Neural cell (in vitro differentiated cells): Measurements from ENCODE around the gene GRK7.

Source experiments
- CTCF ChIP-seq: fragments of 450-650 bp; IDR thresholded peaks from 2 replicates; pipeline ENCODE4 v1.5.1; 2014; ENCODE audit warnings: antibody characterized with exemption, mild to moderate bottlenecking, moderate library complexity; ENCODE audit not compliant: poor library complexity, severe bottlenecking
- EP300 ChIP-seq: fragments of 450-650 bp; conservative IDR thresholded peaks from 2 replicates; pipeline ENCODE4 v1.6.1; 2014; ENCODE audit warnings: antibody characterized with exemption, mild to moderate bottlenecking, moderate library complexity; ENCODE audit not compliant: poor library complexity, severe bottlenecking
- MXI1 ChIP-seq: fragments of 450-650 bp; conservative IDR thresholded peaks from 2 replicates; pipeline ENCODE4 v1.6.1; 2014; ENCODE audit warnings: antibody characterized with exemption, mild to moderate bottlenecking; ENCODE audit not compliant: poor library complexity, severe bottlenecking
- POLR2AphosphoS5 ChIP-seq: IDR thresholded peaks from 2 replicates; pipeline ENCODE4 v1.6.1; 2012
- RAD21 ChIP-seq: fragments of 450-650 bp; conservative IDR thresholded peaks from 2 replicates; pipeline ENCODE4 v1.6.1; 2014; ENCODE audit warnings: antibody characterized with exemption, mild to moderate bottlenecking, moderate library complexity
- REST ChIP-seq: IDR thresholded peaks from 2 replicates; pipeline ENCODE4 v1.6.1; 2012; ENCODE audit warnings: borderline replicate concordance
- SMC3 ChIP-seq: fragments of 450-650 bp; conservative IDR thresholded peaks from 2 replicates; pipeline ENCODE4 v1.6.1; 2014; ENCODE audit warnings: antibody characterized with exemption, mild to moderate bottlenecking, moderate library complexity; ENCODE audit not compliant: poor library complexity

- TF ChIP-seq EP300 (no peak), MXI1 (no peak), CTCF (no peak), RAD21 (no peak), REST (no peak), POLR2AphosphoS5 (no peak), SMC3 (no peak)
Observed at GRCh38 chr3:141740349-141740748, 22.9 kb upstream of the GRK7 start.
